GM12801 (cell line): ENCODE results near the gene MAPK8.

Source experiments
- CTCF ChIP-seq: IDR thresholded peaks from one replicate; pipeline ENCODE4 v1.5.1; 2011; ENCODE audit warnings: control low read depth; ENCODE audit not compliant: insufficient read length; ENCODE audit errors: extremely low read depth

The MAPK8 gene

GRCh38 chr10:48274636-48275035 is 31.8 kb upstream of the MAPK8 start, which contains the start of gene FRMPD2:
FRMPD2 (minus strand) TSS chr10:48274696; CDS start chr10:48274567, 129 bp downstream.
- TF ChIP-seq CTCF: no peak

- no peak for TF ChIP-seq CTCF
These were observed 29.4 kb upstream of the MAPK8 start for GRCh38 chr10:48277093-48277492.

- no peak for TF ChIP-seq CTCF
These were observed 27.3 kb upstream of the MAPK8 start for GRCh38 chr10:48279081-48279751.

- TF ChIP-seq CTCF: no peak
These were observed 23.6 kb upstream of the MAPK8 start for GRCh38 chr10:48282829-48283228.

GRCh38 chr10:48284002-48284546 is 22.4 kb upstream of the MAPK8 start:
- no peak for TF ChIP-seq CTCF

GRCh38 chr10:48284811-48285210 is 21.7 kb upstream of the MAPK8 start:
- TF ChIP-seq CTCF: no peak

GRCh38 chr10:48285710-48286109 is 20.8 kb upstream of the MAPK8 start:
- TF ChIP-seq CTCF: no peak
